Activated CD4-positive, alpha-beta T cell treated with anti-CD3 and anti-CD28 coated beads for 1 hour (primary cell): Measurements from ENCODE around the gene STX1A.
A peak's percentile ranks its signal among the peaks of the same experiment; 100 is the strongest.

ENCODE experiments used
- DNase-seq: peaks from one replicate; pipeline ENCODE4 v3.0.0-alpha.2; 2020

The STX1A gene

GRCh38 chr7:73706126-73707044, 13.1 kb downstream of the STX1A start:
- DNase-seq: no peak

DNA sequence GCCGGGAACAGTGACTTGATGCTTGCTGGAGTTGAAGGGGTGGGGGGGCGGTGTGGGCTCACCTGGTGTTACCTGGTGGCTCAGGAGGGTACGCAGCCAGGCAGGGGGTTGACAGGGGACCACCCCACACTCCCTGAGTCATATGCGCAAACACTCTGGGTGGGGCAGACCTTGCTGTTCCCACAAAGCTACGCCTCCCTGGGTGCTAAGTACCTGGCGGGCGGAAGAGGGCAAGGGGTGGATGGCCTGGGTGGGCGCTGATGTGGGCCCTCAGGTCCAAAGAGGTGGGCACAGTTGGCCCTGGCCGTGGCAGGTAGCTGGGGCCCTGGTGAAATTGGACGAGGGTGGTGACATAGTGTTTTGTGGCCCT, 13.9 kb downstream of the STX1A start:
- no peak for DNase-seq

DNA sequence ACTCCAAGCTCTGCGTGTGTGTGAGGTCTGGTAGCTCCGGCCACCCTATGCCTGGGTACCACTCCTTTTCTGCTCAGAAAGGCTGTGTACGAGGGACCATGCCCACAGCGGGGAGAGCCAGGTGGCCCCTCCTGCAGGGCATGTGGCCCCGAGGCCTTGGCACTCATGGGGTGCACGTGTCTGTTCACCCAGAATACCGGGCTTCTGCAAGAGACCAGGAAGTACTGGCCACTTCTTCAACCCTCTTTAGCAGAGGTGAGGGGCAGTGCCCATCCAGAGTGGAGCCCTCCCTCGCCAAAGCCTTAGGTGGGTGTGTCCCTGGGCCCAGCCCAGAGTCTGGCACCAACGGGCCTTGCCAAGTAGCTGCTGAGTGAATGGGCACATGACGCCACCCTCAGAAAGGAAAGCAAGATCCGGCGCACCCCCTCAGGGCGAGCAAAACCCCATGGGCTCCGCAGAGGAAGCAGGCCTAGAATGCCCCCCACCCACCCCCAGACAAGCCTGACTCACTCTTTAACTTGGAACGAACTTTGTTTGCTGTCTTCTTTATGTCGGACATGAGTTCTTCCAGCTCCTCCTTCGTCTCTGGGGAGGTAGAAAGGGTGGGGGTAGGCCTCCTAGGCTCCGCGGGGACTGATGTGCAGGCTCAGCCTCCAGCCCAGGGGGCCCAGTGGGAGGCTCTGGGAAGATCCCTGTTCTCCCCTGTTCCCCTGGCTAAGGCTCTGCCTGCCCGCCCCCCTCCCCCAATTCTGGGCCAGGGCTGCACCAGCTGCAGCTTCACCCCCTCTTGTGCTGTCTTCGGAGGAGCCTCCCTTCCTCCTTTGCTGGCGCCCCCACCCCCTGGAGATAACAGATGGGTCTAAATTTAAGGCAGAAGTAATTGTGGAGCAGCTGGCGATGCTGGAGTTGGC, 14.6 kb downstream of the STX1A start:
- no peak for DNase-seq

DNA sequence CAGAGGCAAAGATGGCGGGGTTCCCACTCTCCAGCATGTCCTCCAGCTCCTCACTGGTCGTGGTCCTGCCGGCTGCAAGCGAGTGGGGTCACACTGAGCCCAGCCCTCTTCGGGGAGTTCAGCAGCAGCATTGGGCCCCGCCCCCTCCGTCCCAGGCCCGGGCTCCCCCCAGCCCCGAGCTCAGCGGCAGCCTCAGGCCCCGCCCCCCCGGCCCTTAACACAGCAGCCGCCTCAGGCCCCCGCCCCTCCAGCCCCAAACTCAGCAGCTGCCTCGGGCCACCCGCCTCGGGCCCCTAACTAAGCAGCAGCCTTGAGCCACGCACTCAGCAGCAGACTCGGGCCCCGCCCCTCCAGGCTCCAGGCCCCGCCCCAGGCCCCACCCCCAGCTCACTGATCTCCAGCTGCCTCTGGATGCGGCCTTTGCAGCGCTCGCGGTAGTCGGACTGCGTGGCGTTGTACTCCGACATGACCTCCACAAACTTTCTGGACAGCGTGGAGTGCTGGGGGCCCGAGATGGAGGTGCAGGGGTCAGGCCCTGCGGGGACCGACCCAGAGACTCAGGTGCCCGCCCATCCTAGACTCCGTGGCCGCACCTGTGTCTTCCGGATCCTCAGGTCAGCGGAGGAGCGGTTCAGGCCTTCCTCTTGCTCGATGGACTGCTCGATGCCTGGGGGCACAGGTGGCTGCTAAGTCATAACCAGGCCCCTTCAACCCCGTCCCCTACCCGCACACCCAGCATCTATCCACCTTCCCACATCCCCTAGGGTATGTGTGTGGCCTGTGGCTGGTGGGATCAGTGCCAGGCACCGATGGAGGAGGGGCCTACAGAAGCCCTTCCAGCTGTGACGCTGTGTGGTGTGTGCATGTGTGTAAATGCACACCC, 15.5 kb downstream of the STX1A start:
- DNase-seq: no peak

- no peak for DNase-seq
Observed at GRCh38 chr7:73703225-73703624, 16.2 kb downstream of the STX1A start.

DNA sequence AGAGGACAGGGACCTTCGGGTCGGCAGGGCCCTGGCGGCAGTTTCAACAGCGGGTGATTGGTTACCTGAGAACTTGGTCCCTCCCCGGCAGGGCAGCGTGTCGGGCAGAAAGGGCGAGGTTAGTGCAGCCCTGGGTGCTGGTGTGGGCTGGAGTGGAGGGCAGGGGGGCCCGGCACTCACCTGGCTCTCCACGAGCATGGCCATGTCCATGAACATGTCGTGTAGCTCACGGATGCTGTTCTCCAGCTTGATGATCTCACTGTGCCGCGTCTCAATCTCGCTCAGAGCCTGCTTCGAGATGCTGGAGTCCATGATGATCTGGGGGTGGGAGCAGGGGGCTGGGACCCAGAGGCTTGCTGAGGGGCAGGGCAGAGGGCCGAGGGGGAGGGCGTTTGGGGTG, 16.8 kb downstream of the STX1A start:
- no peak for DNase-seq

- DNase-seq: no peak
Observed at GRCh38 chr7:73702226-73702625, 17.2 kb downstream of the STX1A start.

GRCh38 chr7:73701357-73701995, 18.0 kb downstream of the STX1A start:
- DNase-seq: no peak

- no peak for DNase-seq
Observed at GRCh38 chr7:73700581-73701134, 18.8 kb downstream of the STX1A start.

- DNase-seq: no peak
Observed at GRCh38 chr7:73700069-73700423, 19.4 kb downstream of the STX1A start.

- no peak for DNase-seq
Observed at GRCh38 chr7:73699370-73700068, 19.9 kb downstream of the STX1A start.

GRCh38 chr7:73698410-73698809, 21.1 kb downstream of the STX1A start:
- no peak for DNase-seq

- no peak for DNase-seq
Observed at GRCh38 chr7:73696372-73696771, 23.1 kb downstream of the STX1A start.

DNA sequence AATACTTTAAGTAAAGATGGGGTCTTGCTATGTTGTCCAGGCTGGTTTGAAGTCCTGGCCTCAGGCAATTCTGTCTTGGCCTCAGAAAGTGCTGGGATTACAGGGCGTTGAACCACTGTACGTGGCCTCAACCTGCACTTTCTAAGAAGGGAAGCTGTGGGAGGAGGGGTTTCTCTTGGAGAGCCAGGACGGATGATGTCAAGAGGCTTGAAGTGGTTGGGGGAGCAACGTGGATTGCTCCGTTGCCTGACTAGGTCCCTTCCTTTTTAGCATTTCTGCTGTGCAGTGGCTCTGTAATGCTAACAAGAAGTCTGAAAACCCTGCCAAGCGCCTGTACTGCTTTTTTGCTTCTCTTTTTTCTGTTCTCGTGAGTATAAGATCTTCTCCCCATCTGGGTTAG, 28.8 kb downstream of the STX1A start:
- DNase-seq: no peak

DNA sequence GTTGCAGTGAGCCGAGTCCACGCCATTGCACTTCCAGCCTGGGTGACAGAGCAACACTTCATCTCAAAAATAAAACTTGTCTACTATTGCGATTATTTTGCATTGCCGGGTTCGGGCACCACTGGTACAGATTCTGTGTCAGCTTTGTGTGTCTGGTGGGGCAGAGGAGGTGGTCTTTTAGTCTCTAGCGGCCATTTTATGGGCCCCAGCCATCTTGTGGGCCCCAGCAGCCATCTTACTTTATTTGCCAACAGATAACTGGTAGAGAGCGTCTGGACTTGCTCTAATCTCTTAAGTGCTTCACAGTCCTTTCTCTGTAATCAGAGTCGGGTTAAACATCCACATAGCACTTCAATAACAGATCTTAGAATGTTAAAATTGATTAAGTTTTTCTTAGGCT, 31.2 kb downstream of the STX1A start:
- no peak for DNase-seq

DNA sequence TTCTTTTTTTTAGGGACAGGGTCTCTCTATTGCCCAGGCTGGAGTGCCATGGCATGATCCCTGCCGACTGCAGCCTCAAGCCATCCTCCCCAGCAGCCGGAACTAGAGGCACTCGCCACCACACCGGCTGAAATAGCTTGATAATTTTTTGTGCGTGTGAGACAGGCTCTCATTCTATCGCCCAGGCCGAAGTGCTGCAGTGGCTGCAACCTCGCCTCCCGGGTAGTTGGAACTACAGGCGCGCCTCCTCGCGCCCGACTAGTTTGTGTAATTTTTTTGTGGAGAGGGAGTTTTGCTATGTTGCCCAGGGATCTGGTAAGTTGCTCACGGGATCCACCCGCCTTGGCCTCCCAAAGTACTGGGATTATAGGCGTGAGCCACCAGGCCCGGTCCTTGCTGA, 34.2 kb downstream of the STX1A start:
- no peak for DNase-seq

GRCh38 chr7:73683788-73684693, 35.4 kb downstream of the STX1A start:
- no peak for DNase-seq

DNA sequence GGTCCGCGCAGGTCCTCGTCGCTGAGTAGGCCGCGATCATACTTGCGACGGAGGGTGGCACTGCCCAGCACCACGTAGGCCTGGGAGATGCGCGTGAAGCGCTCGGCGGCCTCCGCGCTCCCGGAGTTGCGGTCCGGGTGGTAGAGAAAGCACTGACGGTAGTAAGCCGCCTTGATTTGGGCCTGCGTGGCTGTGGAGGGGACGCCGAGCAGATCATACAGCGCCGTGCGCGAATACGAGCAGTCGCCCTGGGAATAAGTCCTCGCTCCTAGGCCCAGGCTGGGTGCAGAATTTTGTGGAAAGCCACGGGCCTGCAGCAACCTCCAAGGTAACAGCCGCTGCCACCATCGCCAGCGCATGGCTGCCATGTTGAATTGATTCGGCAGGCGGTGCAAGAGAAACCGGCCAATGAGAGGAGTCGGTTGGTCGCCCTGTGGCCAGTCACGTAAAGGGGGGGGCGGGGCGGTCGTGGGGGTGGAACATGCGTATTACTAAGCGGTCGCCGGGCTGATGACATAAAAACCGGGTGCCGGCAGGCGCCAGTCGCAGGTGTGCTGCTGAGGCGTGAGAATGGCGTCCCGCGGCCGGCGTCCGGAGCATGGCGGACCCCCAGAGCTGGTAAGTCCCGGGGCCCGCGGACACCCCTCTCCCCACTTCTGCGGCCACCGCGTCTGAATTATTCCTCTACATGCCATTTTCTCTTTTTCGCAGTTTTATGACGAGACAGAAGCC, 36.2 kb downstream of the STX1A start, which contains the start of the genes BUD23 and DNAJC30:
TSS of gene BUD23 (plus strand) at position 542 of the 732 bp plus-strand sequence. CDS start at position 571, 29 bp downstream.
TSS of gene DNAJC30 (minus strand) at position 398 of the 732 bp plus-strand sequence. CDS start at position 368, 30 bp downstream.
- DNase-seq: peak; percentile 95

GRCh38 chr7:73682745-73683055, 36.8 kb downstream of the STX1A start:
- no peak for DNase-seq
